MG63 (cell line): Measurements from ENCODE around the gene PRR3. TPM values are rescaled to one million over a fixed set of nuclear protein-coding genes. Genes with fewer than 3 reads are reported as not detected.

Source experiments
- DNase-seq: peaks from one replicate; pipeline ENCODE4 v3.0.0-alpha.2; 2020
- H3K27me3 ChIP-seq: fragments of 250-450 bp; sonication (Bioruptor Pico); 2 replicates; pipeline ENCODE4 v1.5.1; 2020; ENCODE audit warnings: mild to moderate bottlenecking, moderate library complexity
- H3K36me3 ChIP-seq: fragments of 250-450 bp; sonication (Bioruptor Pico); 2 replicates; pipeline ENCODE4 v1.5.1; 2020; ENCODE audit warnings: mild to moderate bottlenecking, moderate library complexity
- H3K4me3 ChIP-seq: fragments of 250-450 bp; sonication (Bioruptor Pico); 2 replicates; pipeline ENCODE4 v1.5.1; 2020; ENCODE audit warnings: mild to moderate bottlenecking, moderate library complexity
- H3K9me3 ChIP-seq: fragments of 250-450 bp; sonication (Bioruptor Pico); 2 replicates; pipeline ENCODE4 v1.5.1; 2020; ENCODE audit warnings: mild to moderate bottlenecking, moderate library complexity
- total RNA-seq: library from RNA; depleted of rRNA; stranded (reverse); fragments of >200 nt; shearing (Covaris generic); gene quantifications from 2 replicates; pipeline ENCODE4 v1.2.3, GENCODE V29; 2014; ENCODE audit warnings: low replicate concordance

The PRR3 gene
- total RNA-seq, 1 experiment from 2014 or later = 1.2 TPM

DNA sequence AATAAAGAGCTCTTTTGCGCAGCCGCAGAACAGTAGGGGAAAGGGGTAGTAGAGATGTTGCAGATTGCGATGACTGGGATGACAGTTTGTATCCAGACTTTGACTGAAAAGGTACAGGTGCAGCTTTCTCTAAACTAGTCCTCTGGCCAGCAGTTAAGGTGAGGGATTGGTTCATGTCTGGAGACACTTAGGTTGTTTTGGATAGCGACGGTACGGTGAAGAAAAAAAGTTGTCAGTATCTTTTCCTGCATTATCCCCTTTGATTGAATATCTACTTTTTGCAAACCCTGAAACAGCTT lies 537 bp downstream of the PRR3 start:
- no peaks in the 10 kb centered on the region for H3K9me3 ChIP-seq
- DNase-seq = no peak
- no peaks in the 10 kb centered on the region for H3K27me3 ChIP-seq
- peak overlapping the region; percentile 92 for H3K4me3 ChIP-seq
- H3K36me3 ChIP-seq = peaks cover 22% of the 10 kb centered on the region

DNA sequence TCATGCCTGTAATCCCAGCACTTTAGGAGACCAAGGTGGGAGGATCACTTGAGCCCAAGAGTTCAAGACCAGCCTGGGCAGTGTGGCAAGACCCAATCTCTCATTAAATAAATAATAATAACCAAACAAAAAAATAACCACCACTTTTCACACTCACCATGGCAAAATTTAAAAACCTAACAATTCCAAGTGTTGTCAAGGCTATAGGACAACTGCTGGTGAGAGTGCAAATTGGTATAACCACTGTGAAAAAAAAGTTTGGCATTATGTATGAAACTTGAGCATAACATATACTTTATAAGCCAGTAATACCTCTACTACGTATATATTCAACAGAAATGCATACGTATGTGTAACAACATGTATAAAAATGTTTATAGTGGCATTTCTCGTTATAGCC lies 3.8 kb downstream of the PRR3 start:
- DNase-seq = no peak
- Histone ChIP-seq H3K4me3 (no peak overlapping the region), H3K9me3 (no peaks in the 10 kb centered on the region), H3K27me3 (no peaks in the 10 kb centered on the region), H3K36me3 (peaks cover 21% of the 10 kb centered on the region)

DNA sequence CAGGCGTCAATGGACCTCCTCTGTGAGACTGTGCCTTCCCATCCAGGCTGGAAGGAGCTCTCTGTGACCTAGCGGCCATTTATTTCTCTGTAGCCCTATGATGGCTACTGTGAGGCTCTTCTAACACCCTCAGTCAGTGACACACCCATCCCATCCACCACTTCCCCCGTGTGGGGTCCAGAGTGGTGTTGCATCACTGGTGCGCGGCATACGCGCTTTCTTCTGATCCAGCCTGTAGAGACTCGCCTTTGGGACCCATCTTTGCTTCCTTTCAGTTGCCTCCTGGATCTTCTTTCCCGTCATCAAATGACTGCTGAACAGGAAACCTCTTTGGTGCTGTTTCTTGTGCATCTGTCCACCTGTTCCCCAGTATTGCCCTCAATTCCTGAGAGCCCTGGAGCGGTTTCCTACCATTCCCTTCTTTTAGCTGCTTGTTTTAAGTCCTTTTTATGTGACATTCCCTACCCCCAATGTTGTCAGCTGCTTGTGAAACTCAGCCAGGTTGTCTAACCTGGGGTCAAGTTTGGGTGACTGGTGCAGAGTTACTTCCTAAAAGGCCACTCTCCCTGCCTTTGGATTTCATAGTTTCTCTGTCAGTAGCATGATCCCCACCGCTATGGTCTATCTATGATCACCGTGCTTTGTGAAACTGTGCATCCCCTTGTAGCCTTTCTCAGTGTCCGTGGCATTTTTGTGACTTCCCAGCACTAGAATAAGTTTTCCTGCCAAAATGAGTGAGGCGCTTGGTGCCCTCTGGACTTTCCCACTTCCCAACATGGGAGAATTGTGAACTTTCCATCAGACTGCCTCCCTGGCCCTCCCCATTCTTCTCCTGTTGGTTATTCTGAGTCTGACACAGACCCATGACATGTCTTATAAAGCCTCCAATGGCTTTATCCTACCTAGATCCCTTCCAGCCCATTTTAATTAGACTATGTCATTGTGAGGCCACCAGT lies 5.7 kb downstream of the PRR3 start:
- H3K36me3 ChIP-seq = peaks cover 17% of the 10 kb centered on the region

DNA sequence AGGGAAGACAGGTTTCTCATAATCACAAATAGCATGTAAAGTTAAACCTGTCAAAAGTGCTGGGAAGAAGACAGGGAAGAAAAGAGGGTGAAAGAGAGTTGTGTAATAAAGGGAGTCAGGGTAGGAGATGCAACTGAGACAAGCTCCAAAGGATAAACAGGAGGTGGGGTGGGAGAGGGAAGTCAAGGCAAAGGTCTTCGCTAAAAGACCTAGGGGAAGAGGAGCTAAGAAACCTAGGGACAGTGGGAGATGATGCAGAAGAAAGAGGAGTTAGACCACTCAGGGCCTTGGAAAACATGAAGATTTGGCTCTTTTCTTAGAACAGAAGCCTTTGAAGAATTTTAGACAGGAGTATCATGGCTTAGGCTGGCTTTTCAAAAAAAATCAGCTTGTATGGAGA lies 7.0 kb downstream of the PRR3 start:
- Histone ChIP-seq H3K27me3 (no peaks in the 10 kb centered on the region), H3K4me3 (no peak overlapping the region), H3K9me3 (no peaks in the 10 kb centered on the region), H3K36me3 (peaks cover 12% of the 10 kb centered on the region)
- DNase-seq = no peak

More for the DNA sequence above, 5.7 kb downstream of the PRR3 start:
- no peak for DNase-seq
- Histone ChIP-seq H3K9me3 (no peaks in the 10 kb centered on the region), H3K27me3 (no peaks in the 10 kb centered on the region), H3K4me3 (no peak overlapping the region)

DNA sequence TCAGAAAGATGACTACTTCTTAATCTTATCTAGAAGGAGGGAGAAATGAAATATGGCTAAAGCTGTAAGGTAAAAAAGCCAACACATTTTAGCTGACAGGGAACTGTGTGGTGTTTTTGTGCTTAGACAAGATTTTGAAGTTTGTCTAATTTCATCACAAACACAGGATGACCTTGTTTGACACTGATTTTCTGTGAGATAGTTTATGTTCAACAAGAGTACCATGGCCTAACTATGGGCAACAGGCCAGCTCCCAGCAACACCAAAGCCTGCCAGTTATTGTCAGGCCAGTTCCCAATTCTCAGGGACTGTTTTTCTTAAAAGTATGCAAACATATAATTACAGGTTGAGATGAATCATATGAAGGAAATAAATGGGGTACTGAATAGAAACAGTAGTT lies 8.7 kb downstream of the PRR3 start:
- Histone ChIP-seq H3K4me3 (no peak overlapping the region), H3K9me3 (no peaks in the 10 kb centered on the region), H3K36me3 (peaks cover 8% of the 10 kb centered on the region), H3K27me3 (no peaks in the 10 kb centered on the region)
- DNase-seq = no peak

DNA sequence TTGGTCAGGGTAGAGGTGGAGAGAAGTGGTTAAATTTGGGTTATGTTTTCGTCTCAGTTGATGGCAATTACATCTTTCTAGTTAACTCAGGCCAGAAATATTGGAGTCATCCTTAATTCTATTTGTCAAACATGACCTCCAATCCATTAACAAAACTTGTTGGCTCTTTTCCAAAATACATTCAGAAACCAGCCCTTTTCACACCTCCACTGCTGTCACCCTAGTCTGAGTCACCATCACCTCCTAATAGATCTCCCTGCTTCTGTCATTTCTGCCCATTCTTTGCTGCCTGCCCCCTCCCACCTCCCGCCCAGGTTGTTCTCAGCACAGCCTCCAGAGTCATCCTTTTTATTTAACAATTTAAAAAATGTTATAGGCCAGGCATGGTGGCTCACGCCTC lies 11.2 kb downstream of the PRR3 start:
- H3K27me3 ChIP-seq = no peaks in the 10 kb centered on the region
- no peak for DNase-seq
- no peaks in the 10 kb centered on the region for H3K9me3 ChIP-seq
- H3K4me3 ChIP-seq = no peak overlapping the region
- H3K36me3 ChIP-seq = peaks cover 5% of the 10 kb centered on the region

DNA sequence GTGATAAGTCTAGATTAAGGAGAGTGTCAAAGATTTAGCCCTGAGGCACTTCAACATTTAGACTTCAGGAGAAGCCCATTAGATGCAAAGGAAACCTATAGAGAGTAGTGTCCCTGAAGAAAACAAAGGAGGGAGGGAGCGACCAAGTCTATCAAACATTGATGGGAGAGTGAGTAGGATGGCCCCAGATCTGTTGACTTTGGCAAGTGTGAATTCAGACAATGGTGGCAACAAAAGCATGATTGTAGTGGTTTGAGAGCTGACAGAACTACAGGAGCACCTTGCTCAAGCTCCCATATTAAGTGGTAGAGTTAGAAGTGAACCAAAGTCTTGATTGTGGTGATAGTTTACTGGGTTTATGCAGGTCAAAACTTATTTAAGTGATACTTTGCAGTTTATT lies 13.2 kb downstream of the PRR3 start:
- Histone ChIP-seq H3K27me3 (no peaks in the 10 kb centered on the region), H3K9me3 (no peaks in the 10 kb centered on the region), H3K4me3 (peak overlapping the region; percentile 75), H3K36me3 (peaks cover 5% of the 10 kb centered on the region; the same call in 1 of the 2 replicates)
- no peak for DNase-seq

DNA sequence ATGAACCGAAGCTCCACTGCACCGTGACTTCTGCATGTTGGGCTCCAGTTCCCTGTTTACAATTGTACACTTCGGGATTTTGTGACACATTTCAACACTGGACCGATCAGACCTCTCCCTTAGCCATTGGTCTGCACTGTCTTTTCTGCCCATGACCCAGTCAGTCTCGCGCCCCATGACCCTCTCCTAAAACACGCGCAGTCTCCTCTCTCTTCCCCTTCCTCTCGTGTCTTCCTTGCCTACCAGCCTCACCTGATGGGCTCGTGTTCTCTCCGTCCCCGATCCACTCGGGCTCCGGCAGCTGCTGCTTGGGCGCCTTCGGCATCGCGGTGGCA lies 13.6 kb downstream of the PRR3 start:
- DNase-seq = peak; percentile 7
- H3K4me3 ChIP-seq = peak overlapping the region; percentile 75
- no peaks in the 10 kb centered on the region for H3K27me3 ChIP-seq
- H3K36me3 ChIP-seq = peaks cover 5% of the 10 kb centered on the region
- H3K9me3 ChIP-seq = no peaks in the 10 kb centered on the region

DNA sequence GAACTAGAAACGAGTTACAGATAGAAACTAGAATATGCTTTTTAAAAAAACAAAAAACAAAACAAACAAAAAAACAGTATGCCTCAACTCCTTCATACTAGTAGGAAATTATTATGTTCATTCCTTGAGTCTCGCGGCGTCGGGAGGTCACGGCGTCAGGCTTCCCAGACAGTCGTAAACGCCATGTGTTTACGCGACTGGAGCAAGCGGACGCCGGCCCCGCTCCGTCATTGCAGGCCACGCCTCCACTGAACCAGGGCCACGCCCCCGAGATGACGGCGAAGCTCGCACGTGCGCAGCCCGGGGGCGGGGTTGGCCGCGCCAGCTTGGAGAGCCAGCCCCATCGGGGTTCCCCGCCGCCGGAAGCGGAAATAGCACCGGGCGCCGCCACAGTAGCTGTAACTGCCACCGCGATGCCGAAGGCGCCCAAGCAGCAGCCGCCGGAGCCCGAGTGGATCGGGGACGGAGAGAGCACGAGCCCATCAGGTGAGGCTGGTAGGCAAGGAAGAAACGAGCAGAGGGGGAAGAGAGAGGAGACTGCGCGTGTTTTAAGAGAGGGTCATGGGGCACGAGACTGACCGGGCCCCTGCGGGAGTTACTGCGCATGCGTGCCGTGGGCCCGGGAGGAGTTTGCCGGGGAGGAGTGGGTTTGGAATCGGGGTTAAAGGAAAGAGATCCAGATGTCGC lies 14.1 kb downstream of the PRR3 start, which contains the start of gene ABCF1:
Gene ABCF1, plus strand, starts transcription at position 368 of the 687 bp plus-strand sequence. Its CDS starts 46 bp downstream, at position 414.
- Histone ChIP-seq H3K36me3 (peaks cover 5% of the 10 kb centered on the region), H3K27me3 (no peaks in the 10 kb centered on the region)

DNA sequence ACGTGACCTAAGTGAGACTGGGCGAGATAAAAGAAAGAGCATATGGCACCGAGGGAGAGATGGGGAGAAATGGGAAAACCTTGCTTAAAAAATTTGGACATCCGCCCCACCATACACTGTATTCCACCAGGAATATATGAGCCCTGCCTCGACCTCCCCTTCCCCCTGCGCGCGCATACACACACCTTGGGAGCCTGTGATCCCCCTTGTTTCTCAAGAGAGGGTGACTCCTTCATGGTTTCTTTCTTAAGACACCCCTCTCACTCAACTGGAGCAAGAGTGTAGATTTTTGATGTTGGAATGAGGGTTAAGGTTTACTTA lies 14.6 kb downstream of the PRR3 start:
- Histone ChIP-seq H3K4me3 (peak overlapping the region; percentile 75), H3K36me3 (peaks cover 5% of the 10 kb centered on the region), H3K27me3 (no peaks in the 10 kb centered on the region), H3K9me3 (no peaks in the 10 kb centered on the region)
- DNase-seq = no peak

More for the DNA sequence above, 14.1 kb downstream of the PRR3 start, which contains the start of gene ABCF1:
- DNase-seq = peak; percentile 94
- peak within 1 kb of the TSS; percentile 75 for H3K4me3 ChIP-seq
- H3K9me3 ChIP-seq = no peaks in the 10 kb centered on the region

DNA sequence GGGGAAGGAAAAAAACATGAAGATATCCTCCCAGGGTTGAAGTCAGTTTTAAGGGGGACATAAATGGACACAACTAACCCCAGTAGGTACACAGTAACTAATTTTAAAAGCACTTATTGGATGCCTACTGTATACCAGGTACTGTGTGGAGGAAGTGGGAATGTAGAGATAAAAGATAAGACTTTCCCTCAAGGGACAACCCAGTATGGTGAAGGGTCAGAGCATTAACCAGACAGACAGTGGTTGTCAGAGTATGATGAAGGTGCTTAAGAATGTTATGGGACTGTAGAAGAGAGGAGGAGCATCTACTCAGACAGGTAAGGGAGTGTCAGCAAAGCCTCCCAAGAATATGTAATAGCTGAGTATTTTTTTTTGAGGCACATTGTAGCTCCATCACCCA lies 15.1 kb downstream of the PRR3 start:
- peaks cover 8% of the 10 kb centered on the region for H3K36me3 ChIP-seq
- no peak for DNase-seq

DNA sequence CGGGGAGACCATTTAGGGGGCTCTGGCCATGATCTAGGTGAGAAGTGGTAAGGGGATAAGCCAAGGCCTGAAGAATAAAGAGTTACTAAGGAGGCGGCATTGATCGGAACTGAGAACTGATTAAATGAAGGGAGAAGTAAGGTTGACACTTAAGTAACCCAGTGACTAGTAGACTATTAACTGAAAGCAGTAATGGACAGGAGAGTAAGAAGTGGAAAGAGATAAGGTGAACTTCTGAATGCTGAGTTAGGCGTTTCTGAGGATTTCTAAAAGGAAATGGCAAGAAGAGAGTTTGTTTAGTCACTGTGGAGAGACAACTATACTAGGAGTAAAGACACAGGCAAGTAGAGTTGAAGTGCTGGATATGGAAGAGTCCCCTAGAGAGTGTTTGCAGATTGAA lies 16.0 kb downstream of the PRR3 start:
- H3K27me3 ChIP-seq = no peaks in the 10 kb centered on the region
- H3K36me3 ChIP-seq = peaks cover 18% of the 10 kb centered on the region
- H3K4me3 ChIP-seq = no peak overlapping the region
- DNase-seq = no peak
- H3K9me3 ChIP-seq = no peaks in the 10 kb centered on the region

More for the DNA sequence above, 15.1 kb downstream of the PRR3 start:
- Histone ChIP-seq H3K9me3 (no peaks in the 10 kb centered on the region), H3K4me3 (peak overlapping the region; percentile 75), H3K27me3 (no peaks in the 10 kb centered on the region)

DNA sequence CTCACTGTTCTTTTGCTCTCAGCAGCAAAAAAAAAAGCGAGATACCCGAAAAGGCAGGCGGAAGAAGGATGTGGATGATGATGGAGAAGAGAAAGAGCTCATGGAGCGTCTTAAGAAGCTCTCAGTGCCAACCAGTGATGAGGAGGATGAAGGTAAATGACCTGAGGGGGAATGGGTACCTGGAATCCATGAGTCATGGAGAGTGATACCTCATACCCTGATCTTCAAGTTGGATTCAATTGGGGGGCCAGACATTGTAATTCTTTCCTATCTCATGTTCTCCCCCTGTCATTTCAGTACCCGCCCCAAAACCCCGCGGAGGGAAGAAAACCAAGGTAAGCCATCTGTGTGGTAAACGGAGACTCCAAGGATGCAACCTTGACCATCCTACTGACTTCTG lies 21.0 kb downstream of the PRR3 start:
- H3K4me3 ChIP-seq = no peak overlapping the region
- H3K9me3 ChIP-seq = no peaks in the 10 kb centered on the region
- no peaks in the 10 kb centered on the region for H3K27me3 ChIP-seq
- no peak for DNase-seq
- H3K36me3 ChIP-seq = peaks cover 36% of the 10 kb centered on the region

DNA sequence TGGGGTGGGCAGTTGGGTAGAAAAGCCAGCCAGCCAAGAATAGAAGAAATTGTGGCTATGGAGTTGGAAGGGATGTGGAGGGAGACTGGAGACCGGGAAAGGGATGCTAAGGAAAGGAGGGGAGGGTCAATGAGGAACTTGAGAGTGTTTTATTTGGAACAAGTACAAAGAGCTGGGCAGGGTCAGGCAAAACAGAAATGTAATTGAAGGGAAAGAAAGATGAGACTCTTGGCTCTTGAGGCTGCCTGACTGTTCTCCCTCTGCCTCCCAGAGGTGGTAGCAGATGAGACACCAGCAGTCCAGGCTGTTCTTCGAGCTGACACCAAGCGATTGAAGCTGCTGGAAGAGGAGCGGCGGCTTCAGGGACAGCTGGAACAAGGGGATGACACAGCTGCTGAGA lies 26.8 kb downstream of the PRR3 start:
- peaks cover 34% of the 10 kb centered on the region for H3K36me3 ChIP-seq
- no peaks in the 10 kb centered on the region for H3K27me3 ChIP-seq
- H3K4me3 ChIP-seq = no peak overlapping the region
- no peak for DNase-seq
- H3K9me3 ChIP-seq = no peaks in the 10 kb centered on the region

DNA sequence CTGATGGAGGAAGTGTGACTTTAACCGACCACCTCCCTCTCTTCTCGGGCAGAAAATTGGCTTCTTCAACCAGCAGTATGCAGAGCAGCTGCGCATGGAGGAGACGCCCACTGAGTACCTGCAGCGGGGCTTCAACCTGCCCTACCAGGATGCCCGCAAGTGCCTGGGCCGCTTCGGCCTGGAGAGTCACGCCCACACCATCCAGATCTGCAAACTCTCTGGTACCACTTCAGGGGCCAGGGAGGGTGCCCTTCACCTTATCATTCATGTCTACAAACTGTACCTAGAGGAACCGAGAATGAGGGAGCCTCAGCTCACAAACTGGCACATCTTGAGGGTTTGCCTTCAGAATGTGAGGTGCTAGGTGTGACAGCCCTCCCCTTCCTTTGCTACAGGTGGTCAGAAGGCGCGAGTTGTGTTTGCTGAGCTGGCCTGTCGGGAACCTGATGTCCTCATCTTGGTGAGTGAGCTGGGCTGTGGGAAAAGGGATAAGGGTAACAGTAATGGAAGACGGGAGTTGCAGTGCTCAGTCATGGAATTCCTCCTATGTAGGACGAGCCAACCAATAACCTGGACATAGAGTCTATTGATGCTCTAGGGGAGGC lies 32.8 kb downstream of the PRR3 start:
- no peak for DNase-seq
- H3K4me3 ChIP-seq = no peak overlapping the region
- peaks cover 25% of the 10 kb centered on the region for H3K36me3 ChIP-seq
- H3K9me3 ChIP-seq = no peaks in the 10 kb centered on the region
- no peaks in the 10 kb centered on the region for H3K27me3 ChIP-seq

DNA sequence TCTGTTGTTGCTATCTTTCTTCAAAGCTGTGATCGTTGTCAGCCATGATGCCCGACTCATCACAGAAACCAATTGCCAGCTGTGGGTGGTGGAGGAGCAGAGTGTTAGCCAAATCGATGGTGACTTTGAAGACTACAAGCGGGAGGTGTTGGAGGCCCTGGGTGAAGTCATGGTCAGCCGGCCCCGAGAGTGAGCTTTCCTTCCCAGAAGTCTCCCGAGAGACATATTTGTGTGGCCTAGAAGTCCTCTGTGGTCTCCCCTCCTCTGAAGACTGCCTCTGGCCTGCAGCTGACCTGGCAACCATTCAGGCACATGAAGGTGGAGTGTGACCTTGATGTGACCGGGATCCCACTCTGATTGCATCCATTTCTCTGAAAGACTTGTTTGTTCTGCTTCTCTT lies 33.4 kb downstream of the PRR3 start:
- no peak overlapping the region for H3K4me3 ChIP-seq
- H3K27me3 ChIP-seq = no peaks in the 10 kb centered on the region
- DNase-seq = no peak
- no peaks in the 10 kb centered on the region for H3K9me3 ChIP-seq
- H3K36me3 ChIP-seq = peaks cover 22% of the 10 kb centered on the region

DNA sequence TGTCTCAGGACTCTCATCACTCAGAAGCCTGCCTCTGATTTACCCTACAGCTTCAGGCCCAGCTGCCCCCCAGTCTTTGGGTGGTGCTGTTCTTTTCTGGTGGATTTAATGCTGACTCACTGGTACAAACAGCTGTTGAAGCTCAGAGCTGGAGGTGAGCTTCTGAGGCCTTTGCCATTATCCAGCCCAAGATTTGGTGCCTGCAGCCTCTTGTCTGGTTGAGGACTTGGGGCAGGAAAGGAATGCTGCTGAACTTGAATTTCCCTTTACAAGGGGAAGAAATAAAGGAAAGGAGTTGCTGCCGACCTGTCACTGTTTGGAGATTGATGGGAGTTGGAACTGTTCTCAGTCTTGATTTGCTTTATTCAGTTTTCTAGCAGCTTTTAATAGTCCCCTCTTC lies 33.9 kb downstream of the PRR3 start:
- H3K9me3 ChIP-seq = no peaks in the 10 kb centered on the region
- no peak overlapping the region for H3K4me3 ChIP-seq
- peaks cover 22% of the 10 kb centered on the region for H3K36me3 ChIP-seq
- no peaks in the 10 kb centered on the region for H3K27me3 ChIP-seq
- DNase-seq = no peak
